Breast epithelium (tissue), 4 donors: Measurements from ENCODE around the gene IGIP. TPM values are rescaled to one million over a fixed set of nuclear protein-coding genes. Genes with fewer than 3 reads are reported as not detected.

Experiments
- DNase-seq, 2 donors: peaks; one replicate each; pipeline ENCODE4 v3.0.0-alpha.2; 2019; ENCODE audit warnings: low spot score in 2 of 2
- H3K27ac ChIP-seq, 2 donors: fragments of 200-600 bp; sonication (generic) in 1 of 2; one replicate each; pipeline ENCODE4 v1.5.1; 2016 to 2019; ENCODE audit warnings: mild to moderate bottlenecking in 1 of 2
- H3K27me3 ChIP-seq, 2 donors: fragments of 200-600 bp; sonication (generic) in 1 of 2; one replicate each; pipeline versions ENCODE4 v1.5.1 to v1.6.0; 2017 to 2019; ENCODE audit warnings: control low read depth in 1 of 2, mild to moderate bottlenecking in 1 of 2
- H3K36me3 ChIP-seq: fragments of 200-600 bp; one replicate; pipeline ENCODE4 v1.5.1; 2019
- H3K4me1 ChIP-seq, 2 donors: fragments of 200-600 bp; sonication (generic); one replicate each; pipeline ENCODE4 v1.5.1; 2016 to 2019; ENCODE audit warnings: control low read depth in 1 of 2
- H3K4me3 ChIP-seq, 3 donors: fragments of 200-600 bp; sonication (generic); 1 replicate in 2 of 3; 2 replicates in 1 of 3; pipeline ENCODE4 v1.5.1; 2016 to 2019; ENCODE audit warnings: mild to moderate bottlenecking in 3 of 3, moderate library complexity in 2 of 3
- H3K9me3 ChIP-seq, 2 donors: fragments of 200-600 bp; sonication (generic) in 1 of 2; one replicate each; pipeline ENCODE4 v1.5.1; 2016 to 2019; ENCODE audit warnings: control low read depth in 1 of 2
- POLR2A ChIP-seq: fragments of 450-650 bp; IDR thresholded peaks from one replicate; pipeline ENCODE4 v1.6.1; 2016; ENCODE audit warnings: antibody characterized with exemption, mild to moderate bottlenecking, moderate library complexity
- POLR2AphosphoS5 ChIP-seq, 3 donors: sonication (generic); formaldehyde crosslinking; IDR thresholded peaks; one replicate each; pipeline ENCODE4 v1.6.1; 2017; ENCODE audit warnings: antibody characterized with exemption in 3 of 3
- intact Hi-C: fragments of 100-400 bp; cut with DNase I; formaldehyde crosslinking; loops from one replicate; pipeline ENCODE4 v1.15.1; 2023; ENCODE audit warnings: low total_unique reads
- total RNA-seq, 3 donors: library from RNA; depleted of rRNA; stranded (reverse); fragments of >200 nt; gene quantifications; one replicate each; pipeline ENCODE4 v1.1.0, GENCODE V29; 2016
- TF ChIP-seq, protein P1 (sequence below), 3 donors: fragments of 450-650 bp; IDR thresholded peaks; one replicate each; pipeline ENCODE4 v1.5.1; 2016 to 2017; ENCODE audit warnings: antibody characterized with exemption in 3 of 3, mild to moderate bottlenecking in 3 of 3, moderate library complexity in 3 of 3

The IGIP gene
- total RNA-seq, 3 donors from 2014 or later = 19.0 to 23.1 (median 21.8) TPM

DNA sequence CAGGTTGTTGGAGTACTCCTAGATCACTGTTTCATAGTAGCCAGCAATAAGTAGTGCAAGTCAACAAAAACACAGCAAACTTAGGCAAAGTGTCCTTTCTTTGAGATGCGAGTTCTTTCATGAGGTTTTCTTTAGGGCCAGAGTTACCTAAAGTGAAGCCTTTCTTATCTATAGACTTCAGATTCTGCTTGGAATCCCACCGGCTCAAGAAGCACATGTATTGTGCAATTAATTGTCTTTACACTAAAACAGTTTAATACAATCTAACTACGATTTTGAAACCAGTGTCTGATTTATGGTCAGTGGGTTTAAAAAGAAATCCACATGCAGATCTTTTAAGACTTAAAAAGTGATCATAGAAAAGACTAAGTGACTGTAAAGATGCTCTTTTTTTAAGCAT is 8.2 kb upstream of the IGIP start:
- H3K4me1 ChIP-seq = peaks cover 0 to 9% of the 10 kb centered on the region in 2 donors
- H3K9me3 ChIP-seq = no peaks in the 10 kb centered on the region
- intact Hi-C loops = loop anchor here (2.0 kb wide), 1 partner anchor 77 kb away; no protein-coding TSS in a partner anchor
- TF ChIP-seq, protein P1, sequence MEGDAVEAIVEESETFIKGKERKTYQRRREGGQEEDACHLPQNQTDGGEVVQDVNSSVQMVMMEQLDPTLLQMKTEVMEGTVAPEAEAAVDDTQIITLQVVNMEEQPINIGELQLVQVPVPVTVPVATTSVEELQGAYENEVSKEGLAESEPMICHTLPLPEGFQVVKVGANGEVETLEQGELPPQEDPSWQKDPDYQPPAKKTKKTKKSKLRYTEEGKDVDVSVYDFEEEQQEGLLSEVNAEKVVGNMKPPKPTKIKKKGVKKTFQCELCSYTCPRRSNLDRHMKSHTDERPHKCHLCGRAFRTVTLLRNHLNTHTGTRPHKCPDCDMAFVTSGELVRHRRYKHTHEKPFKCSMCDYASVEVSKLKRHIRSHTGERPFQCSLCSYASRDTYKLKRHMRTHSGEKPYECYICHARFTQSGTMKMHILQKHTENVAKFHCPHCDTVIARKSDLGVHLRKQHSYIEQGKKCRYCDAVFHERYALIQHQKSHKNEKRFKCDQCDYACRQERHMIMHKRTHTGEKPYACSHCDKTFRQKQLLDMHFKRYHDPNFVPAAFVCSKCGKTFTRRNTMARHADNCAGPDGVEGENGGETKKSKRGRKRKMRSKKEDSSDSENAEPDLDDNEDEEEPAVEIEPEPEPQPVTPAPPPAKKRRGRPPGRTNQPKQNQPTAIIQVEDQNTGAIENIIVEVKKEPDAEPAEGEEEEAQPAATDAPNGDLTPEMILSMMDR (IDR thresholded peaks at IDR 0.05) = no peak
- no peak for TF ChIP-seq POLR2AphosphoS5 (IDR thresholded peaks at IDR 0.05)
- no peak for TF ChIP-seq POLR2A
- no peaks in the 10 kb centered on the region for H3K36me3 ChIP-seq
- H3K27ac ChIP-seq = no peak overlapping the region
- no peaks in the 10 kb centered on the region for H3K27me3 ChIP-seq
- no peak for DNase-seq
- peak overlapping the region in 1 of 3 donors; percentile 17 for H3K4me3 ChIP-seq

DNA sequence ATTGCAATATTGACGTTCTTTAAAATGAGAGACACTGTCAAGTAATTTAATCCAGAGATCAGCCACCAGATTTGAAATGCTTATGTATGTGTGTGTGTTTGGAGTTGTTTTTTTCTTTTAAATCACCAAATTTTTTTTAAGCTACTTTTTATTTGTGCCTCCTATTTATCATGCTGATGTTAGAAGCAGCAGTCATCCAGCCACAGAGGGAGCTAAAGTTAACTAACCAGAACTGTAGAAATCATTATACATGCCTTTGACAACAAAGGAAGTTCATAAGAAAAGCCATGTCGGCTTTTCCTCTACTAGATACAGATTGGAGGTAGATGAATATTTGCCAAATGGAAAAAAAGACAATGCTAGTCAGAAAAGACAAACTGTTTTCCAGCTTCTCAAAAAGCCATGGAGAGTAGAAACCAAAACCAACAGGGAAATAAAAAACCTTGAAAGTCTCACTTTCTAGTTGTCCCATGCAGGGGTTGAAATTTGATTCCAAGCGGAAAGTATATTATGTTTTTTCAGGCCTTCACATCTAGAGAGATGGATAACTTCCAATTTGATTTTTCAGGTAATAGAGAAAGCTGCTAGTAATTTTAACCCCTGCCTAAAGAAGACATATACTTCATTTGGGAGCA is 7.3 kb upstream of the IGIP start:
- H3K4me3 ChIP-seq = no peak overlapping the region
- intact Hi-C loops = no loop called here
- no peaks in the 10 kb centered on the region for H3K27me3 ChIP-seq
- H3K27ac ChIP-seq = no peak overlapping the region
- TF ChIP-seq POLR2AphosphoS5 (IDR thresholded peaks at IDR 0.05) (no peak), POLR2A (no peak)
- TF ChIP-seq, protein P1 (IDR thresholded peaks at IDR 0.05) = no peak
- no peaks in the 10 kb centered on the region for H3K36me3 ChIP-seq
- DNase-seq = no peak
- peaks cover 0 to 5% of the 10 kb centered on the region in 2 donors for H3K4me1 ChIP-seq
- H3K9me3 ChIP-seq = no peaks in the 10 kb centered on the region

DNA sequence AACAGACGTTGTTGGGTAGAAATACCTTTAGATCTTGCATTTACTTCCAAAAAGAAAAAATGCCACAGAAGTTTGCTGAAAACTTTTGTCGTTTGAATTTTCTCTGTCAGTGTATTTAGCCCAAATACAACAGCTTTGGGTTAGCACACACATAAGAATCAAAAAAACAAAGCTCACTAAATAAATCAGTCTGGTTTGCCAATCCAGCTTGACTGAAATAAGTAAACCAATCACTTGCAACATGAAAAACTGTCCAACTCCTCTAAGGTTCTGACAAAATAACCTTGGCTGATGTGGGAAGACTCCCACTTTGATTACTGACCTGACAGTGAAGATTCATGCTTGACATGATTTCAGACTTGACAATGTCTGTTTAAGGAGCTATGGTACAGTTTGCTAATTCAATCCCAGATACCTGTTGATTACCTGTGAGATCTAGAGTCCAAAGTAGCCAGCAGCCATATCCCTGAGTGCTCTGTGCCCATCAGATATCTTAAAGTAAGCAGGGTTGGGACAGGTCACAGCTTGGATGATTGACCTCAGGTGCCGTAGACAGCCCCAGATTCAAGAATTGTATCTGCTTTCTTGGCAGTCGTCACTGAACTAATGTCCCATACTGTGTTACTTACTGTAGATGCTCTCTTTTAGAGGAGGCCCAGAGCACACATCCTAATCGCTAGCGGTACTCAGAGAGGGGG is 727 bp downstream of the IGIP start:
- H3K9me3 ChIP-seq = no peaks in the 10 kb centered on the region
- intact Hi-C loops = no loop called here
- no peak for DNase-seq
- no peak overlapping the region for H3K4me3 ChIP-seq
- H3K27ac ChIP-seq = no peak overlapping the region
- H3K4me1 ChIP-seq = no peaks in the 10 kb centered on the region
- TF ChIP-seq, protein P1 (IDR thresholded peaks at IDR 0.05) = no peak
- TF ChIP-seq POLR2AphosphoS5 (IDR thresholded peaks at IDR 0.05) (no peak), POLR2A (no peak)
- no peaks in the 10 kb centered on the region for H3K27me3 ChIP-seq
- no peaks in the 10 kb centered on the region for H3K36me3 ChIP-seq

DNA sequence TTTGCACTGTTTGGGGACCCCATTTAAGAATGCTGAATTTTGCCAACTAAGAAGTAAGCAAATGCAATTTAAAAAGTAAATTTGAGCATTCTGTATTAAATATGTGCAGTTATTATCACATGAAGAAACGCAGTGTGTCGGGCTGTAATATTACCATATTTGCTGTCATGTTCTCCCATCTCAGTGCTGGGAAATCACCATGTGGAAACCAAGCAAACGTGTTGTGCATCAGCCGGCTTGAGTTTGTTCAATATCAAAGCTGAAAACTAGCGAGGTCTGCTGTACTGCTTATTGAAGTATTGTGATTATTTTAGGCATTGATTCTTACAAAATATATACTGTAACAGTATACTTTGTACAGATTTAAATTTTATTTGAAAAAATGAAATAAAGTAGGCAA is 2.6 kb downstream of the IGIP start:
- intact Hi-C loops = no loop called here
- no peaks in the 10 kb centered on the region for H3K27me3 ChIP-seq
- H3K9me3 ChIP-seq = no peaks in the 10 kb centered on the region
- no peaks in the 10 kb centered on the region for H3K36me3 ChIP-seq
- no peak overlapping the region for H3K27ac ChIP-seq
- H3K4me3 ChIP-seq = no peak overlapping the region
- DNase-seq = no peak
- H3K4me1 ChIP-seq = peaks cover 3 to 6% of the 10 kb centered on the region in 2 donors
- TF ChIP-seq POLR2AphosphoS5 (IDR thresholded peaks at IDR 0.05) = no peak
- TF ChIP-seq, protein P1 (IDR thresholded peaks at IDR 0.05) = no peak
- no peak for TF ChIP-seq POLR2A

DNA sequence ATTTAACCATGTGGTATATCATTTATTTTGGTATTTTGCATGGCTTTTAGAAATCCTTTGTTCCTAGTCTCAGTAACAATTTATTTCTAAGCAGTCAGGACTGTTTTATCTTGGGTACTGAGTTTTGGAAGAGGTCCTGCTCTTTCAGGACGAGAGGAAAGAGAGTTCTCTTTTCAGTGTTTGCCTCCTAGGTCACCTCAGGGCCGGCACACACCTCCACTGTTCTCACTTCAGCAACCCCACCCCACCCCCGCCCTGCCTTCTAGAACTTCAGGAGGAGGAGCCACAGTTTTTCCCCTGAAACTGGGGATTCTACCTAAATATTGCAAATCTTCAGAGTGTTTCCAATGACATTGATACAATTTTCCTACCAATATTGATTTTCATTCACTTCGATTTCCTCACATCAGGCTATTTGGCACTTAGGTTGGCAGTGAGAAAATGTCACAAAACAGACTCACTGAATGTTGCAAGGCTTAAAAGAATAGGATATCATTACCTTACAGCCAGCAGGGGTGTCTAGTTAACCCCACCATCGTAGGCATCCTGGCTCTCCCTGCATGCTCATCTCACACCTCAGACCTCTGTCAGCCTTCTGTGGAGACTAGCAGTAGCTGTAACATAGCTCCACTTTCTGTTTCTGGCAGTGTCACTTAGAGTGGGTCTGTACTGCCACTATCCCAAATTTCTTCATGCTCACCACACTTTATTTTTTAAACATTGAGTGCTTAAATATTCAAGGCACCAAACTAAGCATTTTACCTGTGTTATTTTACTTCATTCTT is 5.4 kb downstream of the IGIP start:
- Histone ChIP-seq H3K4me1 (peaks cover 3 to 6% of the 10 kb centered on the region in 2 donors), H3K27ac (peak overlapping the region in 1 of 2 donors; percentile 11), H3K4me3 (no peak overlapping the region), H3K36me3 (no peaks in the 10 kb centered on the region), H3K9me3 (no peaks in the 10 kb centered on the region), H3K27me3 (no peaks in the 10 kb centered on the region)
- intact Hi-C loops = no loop called here
- no peak for TF ChIP-seq POLR2AphosphoS5 (IDR thresholded peaks at IDR 0.05)
- no peak for TF ChIP-seq POLR2A
- TF ChIP-seq, protein P1 (IDR thresholded peaks at IDR 0.05) = no peak
- DNase-seq = no peak
